Sigmoid colon (tissue), 7 donors: Measurements from ENCODE around the gene C16orf87. TPM values are rescaled to one million over a fixed set of nuclear protein-coding genes. Genes with fewer than 3 reads are reported as not detected.

Experiments used
- DNase-seq: peaks from one replicate; pipeline ENCODE4 v3.0.0-alpha.2; 2019
- H3K27ac ChIP-seq, 4 donors: fragments of 200-600 bp; sonication (generic); one replicate each; pipeline ENCODE4 v1.5.1; 2016 to 2019; ENCODE audit warnings: mild to moderate bottlenecking in 1 of 4
- H3K27me3 ChIP-seq, 3 donors: fragments of 200-600 bp; sonication (generic); one replicate each; pipeline ENCODE4 v1.5.1; 2019; ENCODE audit warnings: mild to moderate bottlenecking in 1 of 3
- H3K36me3 ChIP-seq, 4 donors: fragments of 200-600 bp; sonication (generic); one replicate each; pipeline ENCODE4 v1.5.1; 2016 to 2019
- H3K4me1 ChIP-seq, 4 donors: fragments of 200-600 bp; sonication (generic); one replicate each; pipeline ENCODE4 v1.5.1; 2017 to 2019
- H3K4me3 ChIP-seq, 4 donors: fragments of 200-600 bp; sonication (generic); one replicate each; pipeline ENCODE4 v1.5.1; 2017 to 2019; ENCODE audit warnings: mild to moderate bottlenecking in 2 of 4, moderate library complexity in 1 of 4
- H3K9me3 ChIP-seq, 4 donors: fragments of 200-600 bp in 3 of 4; sonication (generic) in 3 of 4; one replicate each; pipeline versions ENCODE4 v1.5.1 to v1.6.1; 2013 to 2019
- EP300 ChIP-seq, 4 donors: sonication (generic); formaldehyde crosslinking; IDR thresholded peaks; one replicate each; pipeline ENCODE4 v1.6.1; 2017; ENCODE audit warnings: antibody characterized with exemption in 4 of 4
- POLR2A ChIP-seq, 2 donors: fragments of 450-650 bp; IDR thresholded peaks; one replicate each; pipeline ENCODE4 v1.6.1; 2016; ENCODE audit warnings: antibody characterized with exemption in 2 of 2, mild to moderate bottlenecking in 2 of 2, moderate library complexity in 2 of 2
- POLR2AphosphoS5 ChIP-seq, 4 donors: sonication (generic); formaldehyde crosslinking; IDR thresholded peaks; one replicate each; pipeline ENCODE4 v1.6.1; 2017; ENCODE audit warnings: antibody characterized with exemption in 4 of 4
- WGBS, 2 donors: extraction: QIAGEN DNeasy Blood & Tissue Kit; methylation state at CpG; one replicate each; pipeline ENCODE4 v1.1.7; 2013; 5-methylcytosine and 5-hydroxymethylcytosine counted together
- intact Hi-C: fragments of 100-400 bp; cut with DNase I; formaldehyde crosslinking; loops from one replicate; pipeline ENCODE4 v1.15.1; 2023
- polyA plus RNA-seq, 3 donors: library from polyadenylated mRNA; stranded (reverse); fragments of 200-250 nt; gene quantifications; one replicate each; pipeline ENCODE4 v1.2.3, GENCODE V29; 2013
- total RNA-seq, 4 donors: library from RNA; depleted of rRNA; stranded (reverse); fragments of >200 nt; gene quantifications; one replicate each; pipeline ENCODE4 v1.1.0, GENCODE V29; 2016
- TF ChIP-seq, protein P1 (sequence below), 4 experiments: fragments of 450-650 bp in 3 of 4; fragments of 200-600 bp in 1 of 4; IDR thresholded peaks; one replicate each; pipeline ENCODE4 v1.5.1; 2016 to 2019; ENCODE audit warnings: antibody characterized with exemption in 4 of 4, mild to moderate bottlenecking in 3 of 4, moderate library complexity in 2 of 4
- donor health status: healthy with polysubstance abuse.
- donor health status: Bipolar disorder and iron deficiency.
- donor health status: healthy.

C16orf87 gene
- total and polyA plus RNA-seq, 7 donors, result 5.0 to 10.5 (median 6.0) TPM

- H3K4me1 ChIP-seq, result no peaks in the 10 kb centered on the region
- H3K36me3 ChIP-seq, result no peaks in the 10 kb centered on the region
- DNase-seq, result no peak
- no peaks in the 10 kb centered on the region for H3K9me3 ChIP-seq
- TF ChIP-seq, protein P1, sequence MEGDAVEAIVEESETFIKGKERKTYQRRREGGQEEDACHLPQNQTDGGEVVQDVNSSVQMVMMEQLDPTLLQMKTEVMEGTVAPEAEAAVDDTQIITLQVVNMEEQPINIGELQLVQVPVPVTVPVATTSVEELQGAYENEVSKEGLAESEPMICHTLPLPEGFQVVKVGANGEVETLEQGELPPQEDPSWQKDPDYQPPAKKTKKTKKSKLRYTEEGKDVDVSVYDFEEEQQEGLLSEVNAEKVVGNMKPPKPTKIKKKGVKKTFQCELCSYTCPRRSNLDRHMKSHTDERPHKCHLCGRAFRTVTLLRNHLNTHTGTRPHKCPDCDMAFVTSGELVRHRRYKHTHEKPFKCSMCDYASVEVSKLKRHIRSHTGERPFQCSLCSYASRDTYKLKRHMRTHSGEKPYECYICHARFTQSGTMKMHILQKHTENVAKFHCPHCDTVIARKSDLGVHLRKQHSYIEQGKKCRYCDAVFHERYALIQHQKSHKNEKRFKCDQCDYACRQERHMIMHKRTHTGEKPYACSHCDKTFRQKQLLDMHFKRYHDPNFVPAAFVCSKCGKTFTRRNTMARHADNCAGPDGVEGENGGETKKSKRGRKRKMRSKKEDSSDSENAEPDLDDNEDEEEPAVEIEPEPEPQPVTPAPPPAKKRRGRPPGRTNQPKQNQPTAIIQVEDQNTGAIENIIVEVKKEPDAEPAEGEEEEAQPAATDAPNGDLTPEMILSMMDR (IDR thresholded peaks at IDR 0.05), result no peak
- TF ChIP-seq POLR2AphosphoS5 (IDR thresholded peaks at IDR 0.05), result no peak
- no peaks in the 10 kb centered on the region for H3K27me3 ChIP-seq
- 86 to 93% methylated on average over 1 of the region's 1 CpG for WGBS, 2 donors
- no peak overlapping the region for H3K27ac ChIP-seq
- intact Hi-C loops, result no loop called here
- H3K4me3 ChIP-seq, result no peak overlapping the region
Observed at GRCh38 chr16:46866286-46866685, 35.3 kb upstream of the C16orf87 start.

GRCh38 chr16:46862555-46863447 lies 31.8 kb upstream of the C16orf87 start:
- TF ChIP-seq POLR2A (IDR thresholded peaks at IDR 0.05), result no peak
- TF ChIP-seq POLR2AphosphoS5 (IDR thresholded peaks at IDR 0.05), result no peak
- TF ChIP-seq EP300 (IDR thresholded peaks at IDR 0.05), result no peak
- no peak overlapping the region for H3K4me3 ChIP-seq
- no peak overlapping the region for H3K27ac ChIP-seq
- 94 to 95% methylated on average over 16 of the region's 16 CpGs for WGBS, 2 donors
- no peaks in the 10 kb centered on the region for H3K9me3 ChIP-seq
- no peaks in the 10 kb centered on the region for H3K27me3 ChIP-seq
- H3K36me3 ChIP-seq, result no peaks in the 10 kb centered on the region
- no peak for DNase-seq
- intact Hi-C loops, result no loop called here
- peaks cover 0 to 2% (median 1%) of the 10 kb centered on the region in 4 donors for H3K4me1 ChIP-seq

DNA sequence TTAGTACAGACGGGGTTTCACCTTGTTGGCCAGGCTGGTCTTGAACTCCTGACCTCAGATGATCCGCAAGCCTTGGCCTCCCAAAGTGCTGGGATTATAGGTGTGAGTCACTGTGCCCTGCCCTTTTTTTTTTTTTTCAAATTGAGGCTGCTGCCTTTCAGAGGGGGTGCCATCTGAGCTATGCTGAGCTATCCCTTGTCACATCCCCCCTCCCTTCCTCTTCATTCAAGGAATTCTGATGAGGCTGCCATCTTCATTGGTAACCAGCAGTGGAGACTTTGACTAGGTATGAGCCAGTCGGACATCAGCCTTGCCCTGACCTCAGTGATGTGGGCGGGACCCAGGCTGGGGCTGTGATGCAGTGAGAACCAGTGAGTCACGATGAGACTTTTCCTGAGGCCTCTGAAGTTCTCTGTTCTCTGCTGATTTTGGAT lies 28.8 kb upstream of the C16orf87 start:
- DNase-seq, result no peak
- no peak overlapping the region for H3K4me3 ChIP-seq
- no peaks in the 10 kb centered on the region for H3K36me3 ChIP-seq
- intact Hi-C loops, result no loop called here
- H3K27ac ChIP-seq, result no peak overlapping the region
- H3K9me3 ChIP-seq, result no peaks in the 10 kb centered on the region
- peaks cover 0 to 11% (median 11%) of the 10 kb centered on the region in 4 donors for H3K4me1 ChIP-seq
- no peak for TF ChIP-seq POLR2AphosphoS5 (IDR thresholded peaks at IDR 0.05)
- WGBS, 2 donors, result 64 to 70% methylated on average over 5 of the region's 5 CpGs
- H3K27me3 ChIP-seq, result no peaks in the 10 kb centered on the region

- no peak for DNase-seq
- Histone ChIP-seq H3K27me3 (no peaks in the 10 kb centered on the region), H3K27ac (peak overlapping the region in 1 of 4 donors; percentile 28), H3K4me3 (no peak overlapping the region), H3K4me1 (peaks cover 0 to 11% (median 11%) of the 10 kb centered on the region in 4 donors), H3K36me3 (no peaks in the 10 kb centered on the region), H3K9me3 (no peaks in the 10 kb centered on the region)
- 97 to 99% methylated on average over 6 of the region's 6 CpGs for WGBS, 2 donors
- intact Hi-C loops, result no loop called here
- TF ChIP-seq, protein P1 (IDR thresholded peaks at IDR 0.05), result no peak
- TF ChIP-seq EP300 (IDR thresholded peaks at IDR 0.05) (no peak), POLR2AphosphoS5 (IDR thresholded peaks at IDR 0.05) (no peak), POLR2A (IDR thresholded peaks at IDR 0.05) (no peak)
Observed at GRCh38 chr16:46858151-46858550, 27.2 kb upstream of the C16orf87 start.

DNA sequence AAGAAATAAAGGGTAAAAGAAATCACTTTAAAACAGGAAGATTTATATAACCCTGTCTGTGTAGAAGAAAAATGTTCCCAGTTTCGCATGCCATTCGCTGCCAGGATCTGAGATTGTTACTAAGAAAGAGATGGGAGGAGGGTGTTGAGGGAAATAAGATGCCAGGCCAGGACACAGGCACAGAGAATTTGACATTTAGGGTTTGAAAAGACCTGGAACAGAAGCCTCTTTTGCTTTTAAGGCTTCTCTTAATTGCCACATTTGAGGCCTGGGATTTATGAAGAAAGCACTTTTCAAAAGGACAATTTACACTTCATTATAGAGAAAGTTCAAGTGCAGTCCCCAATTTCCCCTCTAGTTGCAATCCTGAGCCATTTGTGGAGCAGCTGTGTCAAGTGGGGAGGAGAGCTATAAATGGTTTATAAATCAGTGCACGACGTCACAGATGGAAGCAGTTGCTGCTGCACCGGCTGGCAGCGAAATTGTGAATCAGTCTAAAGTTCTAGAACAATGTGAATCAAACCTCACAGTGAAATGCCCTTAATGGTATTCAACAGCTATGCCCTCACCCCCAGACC lies 26.5 kb upstream of the C16orf87 start:
- Histone ChIP-seq H3K27me3 (no peaks in the 10 kb centered on the region), H3K4me1 (peaks cover 0 to 11% (median 11%) of the 10 kb centered on the region in 4 donors), H3K27ac (peak overlapping the region in 2 of 4 donors; percentile 46 to 48), H3K4me3 (no peak overlapping the region), H3K9me3 (no peaks in the 10 kb centered on the region), H3K36me3 (no peaks in the 10 kb centered on the region)
- WGBS, 2 donors, result 32 to 50% methylated on average over 6 of the region's 6 CpGs
- no peak for DNase-seq
- no peak for TF ChIP-seq POLR2AphosphoS5 (IDR thresholded peaks at IDR 0.05)
- TF ChIP-seq POLR2A (IDR thresholded peaks at IDR 0.05), result no peak
- TF ChIP-seq, protein P1 (IDR thresholded peaks at IDR 0.05), result peak; percentile 18 to 57 (median 30)
- TF ChIP-seq EP300 (IDR thresholded peaks at IDR 0.05), result no peak
- intact Hi-C loops, result loop anchor here (2.0 kb wide), 1 partner anchor 27 kb away; the partner anchor contains the start of gene GPT2
